Brain microvascular endothelial cell (primary cell): ENCODE results near the gene AMFR.
"Not testable (repeated sequence)": the region's sequence is repeated elsewhere in the genome, so short reads cannot be mapped to it uniquely, and the experiment has no call there.

Experiments used
- DNase-seq: peaks from one replicate; pipeline ENCODE4 v3.0.0-alpha.2; 2020
- H3K27ac ChIP-seq: fragments of 250-450 bp; sonication (Bioruptor Pico); 2 replicates; pipeline ENCODE4 v1.5.1; 2020; ENCODE audit warnings: mild to moderate bottlenecking, moderate library complexity
- H3K27me3 ChIP-seq: fragments of 250-450 bp; sonication (Bioruptor Pico); replicated peaks from 2 replicates; pipeline ENCODE4 v1.5.1; 2020; ENCODE audit warnings: mild to moderate bottlenecking
- H3K36me3 ChIP-seq: fragments of 250-450 bp; sonication (Bioruptor Pico); replicated peaks from 2 replicates; pipeline ENCODE4 v1.5.1; 2020; ENCODE audit warnings: mild to moderate bottlenecking
- H3K4me3 ChIP-seq: 2 replicates; pipeline ENCODE4 v1.5.1; 2011; ENCODE audit warnings: low read depth, mild to moderate bottlenecking, control low read depth, low read length, moderate library complexity
- CTCF ChIP-seq: IDR thresholded peaks from 2 replicates; pipeline ENCODE4 v1.5.1; 2011; ENCODE audit warnings: low read depth, mild to moderate bottlenecking, moderate library complexity, low read length, control low read depth, inconsistent platforms; ENCODE audit errors: missing control alignments
- in situ Hi-C: cut with HindIII; loops from 2 replicates; pipeline ENCODE4 v1.10.0; 2017; ENCODE audit warnings: low sequenced_read_pairs, low pct_ligation_motif_present

The AMFR gene

GRCh38 chr16:56400458-56400857, 24.9 kb downstream of the AMFR start:
- no peak overlapping the region for H3K27ac ChIP-seq
- H3K36me3 ChIP-seq: peaks cover 36% of the 10 kb centered on the region
- in situ Hi-C loops: no loop called here
- TF ChIP-seq CTCF: no peak
- DNase-seq: no peak
- no peaks in the 10 kb centered on the region for H3K27me3 ChIP-seq
- no peak overlapping the region for H3K4me3 ChIP-seq

- TF ChIP-seq CTCF: no peak
- no peak overlapping the region for H3K27ac ChIP-seq
- no peak overlapping the region for H3K4me3 ChIP-seq
- DNase-seq: no peak
- H3K27me3 ChIP-seq: no peaks in the 10 kb centered on the region
- H3K36me3 ChIP-seq: peaks cover 30% of the 10 kb centered on the region
- in situ Hi-C loops: no loop called here
These were observed 25.9 kb downstream of the AMFR start for GRCh38 chr16:56399486-56399885.

GRCh38 chr16:56399047-56399446, 26.3 kb downstream of the AMFR start:
- Histone ChIP-seq H3K27ac (no peak overlapping the region), H3K36me3 (peaks cover 27% of the 10 kb centered on the region), H3K4me3 (no peak overlapping the region), H3K27me3 (no peaks in the 10 kb centered on the region)
- DNase-seq: no peak
- no peak for TF ChIP-seq CTCF
- in situ Hi-C loops: no loop called here

- not testable (repeated sequence) for DNase-seq
These were observed 28.6 kb downstream of the AMFR start for GRCh38 chr16:56396724-56397123.

GRCh38 chr16:56389554-56389953, 35.8 kb downstream of the AMFR start:
- in situ Hi-C loops: no loop called here
- Histone ChIP-seq H3K27me3 (no peaks in the 10 kb centered on the region), H3K36me3 (peaks cover 14% of the 10 kb centered on the region), H3K27ac (peak overlapping the region; percentile 87), H3K4me3 (no peak overlapping the region)
- peak; percentile 99 for DNase-seq
- no peak for TF ChIP-seq CTCF

More at GRCh38 chr16:56396724-56397123, 28.6 kb downstream of the AMFR start:
- H3K4me3 ChIP-seq, in situ Hi-C loops, H3K27ac ChIP-seq, H3K27me3 ChIP-seq: not testable (repeated sequence)
- peaks cover 15% of the 10 kb centered on the region for H3K36me3 ChIP-seq

GRCh38 chr16:56388209-56388608, 37.1 kb downstream of the AMFR start:
- in situ Hi-C loops: no loop called here
- H3K4me3 ChIP-seq: no peak overlapping the region
- no peaks in the 10 kb centered on the region for H3K27me3 ChIP-seq
- peak; percentile 43 for DNase-seq
- peak overlapping the region; percentile 86 for H3K27ac ChIP-seq
- no peak for TF ChIP-seq CTCF
- H3K36me3 ChIP-seq: peaks cover 21% of the 10 kb centered on the region
